ENCODE results near the gene ZNF598. TPM values are rescaled to one million over a fixed set of nuclear protein-coding genes. Genes with fewer than 3 reads are reported as not detected.
"Not testable (repeated sequence)": the region's sequence is repeated elsewhere in the genome, so short reads cannot be mapped to it uniquely, and the experiment has no call there.

The ZNF598 gene
- polyA plus RNA-seq, 1 donor from 2014 or later, result 22.1 TPM

GRCh38 chr16:2034696-2035430, 25.2 kb upstream of the ZNF598 start:
- no peak for TF ChIP-seq MXI1 (conservative IDR thresholded peaks at IDR 0.05; ENCODE audit: poor library complexity, severe bottlenecking)
- TF ChIP-seq RAD21 (conservative IDR thresholded peaks at IDR 0.05), result no peak
- TF ChIP-seq POLR2AphosphoS5 (IDR thresholded peaks at IDR 0.05), result no peak
- no peak for TF ChIP-seq TAF1 (IDR thresholded peaks at IDR 0.05; ENCODE audit: low read depth)
- TF ChIP-seq, protein P1, sequence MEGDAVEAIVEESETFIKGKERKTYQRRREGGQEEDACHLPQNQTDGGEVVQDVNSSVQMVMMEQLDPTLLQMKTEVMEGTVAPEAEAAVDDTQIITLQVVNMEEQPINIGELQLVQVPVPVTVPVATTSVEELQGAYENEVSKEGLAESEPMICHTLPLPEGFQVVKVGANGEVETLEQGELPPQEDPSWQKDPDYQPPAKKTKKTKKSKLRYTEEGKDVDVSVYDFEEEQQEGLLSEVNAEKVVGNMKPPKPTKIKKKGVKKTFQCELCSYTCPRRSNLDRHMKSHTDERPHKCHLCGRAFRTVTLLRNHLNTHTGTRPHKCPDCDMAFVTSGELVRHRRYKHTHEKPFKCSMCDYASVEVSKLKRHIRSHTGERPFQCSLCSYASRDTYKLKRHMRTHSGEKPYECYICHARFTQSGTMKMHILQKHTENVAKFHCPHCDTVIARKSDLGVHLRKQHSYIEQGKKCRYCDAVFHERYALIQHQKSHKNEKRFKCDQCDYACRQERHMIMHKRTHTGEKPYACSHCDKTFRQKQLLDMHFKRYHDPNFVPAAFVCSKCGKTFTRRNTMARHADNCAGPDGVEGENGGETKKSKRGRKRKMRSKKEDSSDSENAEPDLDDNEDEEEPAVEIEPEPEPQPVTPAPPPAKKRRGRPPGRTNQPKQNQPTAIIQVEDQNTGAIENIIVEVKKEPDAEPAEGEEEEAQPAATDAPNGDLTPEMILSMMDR (IDR thresholded peaks at IDR 0.05; ENCODE audit: poor library complexity, severe bottlenecking), result no peak
- TF ChIP-seq EZH2 (IDR thresholded peaks at IDR 0.05; ENCODE audit: borderline replicate concordance, insufficient read depth, low read length, poor library complexity, severe bottlenecking), result no peak
- TF ChIP-seq REST (IDR thresholded peaks at IDR 0.05; ENCODE audit: borderline replicate concordance), result no peak
- Histone ChIP-seq H3K9me2 (ENCODE audit: insufficient read depth, low read length) (no peaks in the 10 kb centered on the region), H3K9ac (ENCODE audit: low read length) (no peak overlapping the region), H3K36me3 (ENCODE audit: insufficient read depth, low read length) (no peaks in the 10 kb centered on the region), H3F3A (ENCODE audit: insufficient read depth, low read length, poor library complexity, severe bottlenecking) (no peaks in the 10 kb centered on the region), H3K4me2 (ENCODE audit: low read length) (no peak overlapping the region), H3K27me3 (ENCODE audit: insufficient read depth, low read depth, low read length) (no peaks in the 10 kb centered on the region), H3K4me3 (ENCODE audit: low read length) (no peak overlapping the region), H2AFZ (ENCODE audit: low read depth, low read length) (no peak overlapping the region), H3K27ac (ENCODE audit: low read length) (no peak overlapping the region), H3K79me2 (replicated peaks; ENCODE audit: insufficient read depth, low read length) (no peaks in the 10 kb centered on the region), H3K9me3 (ENCODE audit: low read length) (no peaks in the 10 kb centered on the region), H4K20me1 (ENCODE audit: insufficient read depth) (no peaks in the 10 kb centered on the region)

- not testable (repeated sequence) for H3K27ac ChIP-seq (ENCODE audit: low read length); H3K36me3 ChIP-seq (ENCODE audit: insufficient read depth, low read length); H3K4me2 ChIP-seq (ENCODE audit: low read length); H3K9me2 ChIP-seq (ENCODE audit: insufficient read depth, low read length); H3F3A ChIP-seq (ENCODE audit: insufficient read depth, low read length, poor library complexity, severe bottlenecking); H4K20me1 ChIP-seq (ENCODE audit: insufficient read depth); H3K27me3 ChIP-seq (ENCODE audit: insufficient read depth, low read depth, low read length); H3K4me3 ChIP-seq (ENCODE audit: low read length); H2AFZ ChIP-seq (ENCODE audit: low read depth, low read length); H3K9me3 ChIP-seq (ENCODE audit: low read length); H3K9ac ChIP-seq (ENCODE audit: low read length); H3K79me2 ChIP-seq (replicated peaks; ENCODE audit: insufficient read depth, low read length)
These were observed 24.5 kb upstream of the ZNF598 start for GRCh38 chr16:2033909-2034695.
